ENCODE results near the gene PEBP1. TPM values are rescaled to one million over a fixed set of nuclear protein-coding genes. Genes with fewer than 3 reads are reported as not detected.

Gene PEBP1
- total RNA-seq, result 100 to 1,000 TPM; 272 to 322 TPM
- 100 to 1,000 TPM; 478 to 523 TPM for polyA plus RNA-seq (ENCODE audit: insufficient read length in 2 of 2)
- long read RNA-seq, donor 1, transcript PEBP1-201 (4 exons, 1,697 nt), result major isoform, 471 of 694 reads
- long read RNA-seq, donor 1, partial matches to known transcripts, result 166 of 694 reads
- long read RNA-seq, donor 1, other reads (novel, unspliced or antisense), result 57 of 694 reads
- long read RNA-seq, donor 2, transcript PEBP1-201 (4 exons, 1,697 nt), result major isoform, 193 of 325 reads
- long read RNA-seq, donor 2, partial matches to known transcripts, result 121 of 325 reads
- long read RNA-seq, donor 2, other reads (novel, unspliced or antisense), result 11 of 325 reads
- long read RNA-seq, donor 3, transcript PEBP1-201 (4 exons, 1,697 nt), result major isoform, 239 of 295 reads
- long read RNA-seq, donor 3, partial matches to known transcripts, result 23 of 295 reads
- long read RNA-seq, donor 3, other reads (novel, unspliced or antisense), result 33 of 295 reads
- long read RNA-seq, donor 4, transcript PEBP1-201 (4 exons, 1,697 nt), result major isoform, 265 of 310 reads
- long read RNA-seq, donor 4, partial matches to known transcripts, result 10 of 310 reads
- long read RNA-seq, donor 4, other reads (novel, unspliced or antisense), result 35 of 310 reads

DNA sequence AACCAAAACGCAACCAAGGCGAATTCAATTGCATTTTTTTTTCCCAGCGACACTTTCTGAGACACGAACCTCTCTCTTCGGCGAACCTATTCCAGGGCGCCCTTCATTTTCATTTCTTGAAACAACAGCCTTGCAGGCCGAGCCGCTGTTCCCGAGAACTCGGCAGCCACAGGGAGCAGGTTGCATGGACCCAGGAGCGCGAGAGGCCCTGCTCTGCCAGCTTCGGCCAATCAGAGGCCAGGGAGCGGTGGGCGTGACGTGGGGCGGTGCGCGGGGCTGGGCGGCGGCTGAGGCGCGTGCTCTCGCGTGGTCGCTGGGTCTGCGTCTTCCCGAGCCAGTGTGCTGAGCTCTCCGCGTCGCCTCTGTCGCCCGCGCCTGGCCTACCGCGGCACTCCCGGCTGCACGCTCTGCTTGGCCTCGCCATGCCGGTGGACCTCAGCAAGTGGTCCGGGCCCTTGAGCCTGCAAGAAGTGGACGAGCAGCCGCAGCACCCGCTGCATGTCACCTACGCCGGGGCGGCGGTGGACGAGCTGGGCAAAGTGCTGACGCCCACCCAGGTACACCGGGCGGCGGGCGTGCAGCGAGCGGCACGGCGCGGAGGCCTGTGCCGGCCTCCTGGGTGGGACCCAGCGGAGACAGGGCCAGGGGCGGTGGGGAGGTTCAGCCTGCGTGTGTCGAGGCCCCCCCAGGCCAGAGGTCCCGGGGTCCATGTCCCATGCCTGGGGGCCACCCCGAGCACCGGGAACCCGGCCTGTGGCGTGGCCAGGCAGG is at the start of gene PEBP1:
Gene PEBP1, plus strand, starts transcription at position 337 of the 771 bp plus-strand sequence. Its CDS starts 86 bp downstream, at position 423.
- H3K27ac ChIP-seq (ENCODE audit: low read depth, low read length), result peak within 1 kb of the TSS; percentile 83
- peaks cover 28% of the 10 kb centered on the region for H3K36me3 ChIP-seq (ENCODE audit: control insufficient read depth, insufficient read depth, low read length)
- peak; percentile 82 to 98 (median 90) for DNase-seq (ENCODE audit: low read depth in 4 of 6, low spot score in 6 of 6)
- under 1% methylated on average over 70 of the region's 70 CpGs for WGBS (ENCODE audit: insufficient coverage)
- peaks cover 50% of the 10 kb centered on the region for H3K4me1 ChIP-seq (ENCODE audit: control insufficient read depth, insufficient read depth, low read length)
- H3K27me3 ChIP-seq (ENCODE audit: control insufficient read depth, insufficient read depth, low read length), result no peaks in the 10 kb centered on the region
- no peaks in the 10 kb centered on the region for H3K9me3 ChIP-seq (ENCODE audit: control insufficient read depth, insufficient read depth, low read length)
- H3K4me3 ChIP-seq (ENCODE audit: low read depth, low read length), result peak within 1 kb of the TSS; percentile 69

DNA sequence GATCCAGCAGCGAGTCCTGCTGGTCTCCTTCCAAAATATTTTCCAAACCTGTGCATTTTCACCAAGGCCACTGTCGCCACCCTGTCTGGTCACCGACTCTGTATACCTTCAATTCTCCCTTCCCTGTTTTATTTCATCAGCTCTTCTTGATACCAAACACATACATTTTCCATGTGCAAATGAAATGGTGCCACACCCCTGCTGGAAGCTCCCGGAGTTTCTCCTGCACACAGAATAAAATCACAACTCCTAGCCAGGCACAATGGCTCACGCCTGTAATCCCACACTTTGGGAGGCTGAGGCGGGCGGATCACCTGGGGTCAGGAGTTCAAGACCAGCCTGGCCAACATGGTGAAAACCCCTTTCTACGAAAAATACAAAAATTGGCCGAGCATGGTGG is 46.1 kb upstream of the PEBP1 start:
- Histone ChIP-seq H3K4me3 (ENCODE audit: low read depth, low read length) (no peak overlapping the region), H3K27ac (ENCODE audit: low read depth, low read length) (no peak overlapping the region), H3K9me3 (ENCODE audit: control insufficient read depth, insufficient read depth, low read length) (no peaks in the 10 kb centered on the region), H3K36me3 (ENCODE audit: control insufficient read depth, insufficient read depth, low read length) (no peaks in the 10 kb centered on the region), H3K4me1 (ENCODE audit: control insufficient read depth, insufficient read depth, low read length) (no peaks in the 10 kb centered on the region), H3K27me3 (ENCODE audit: control insufficient read depth, insufficient read depth, low read length) (no peaks in the 10 kb centered on the region)
- no peak for DNase-seq (ENCODE audit: low read depth in 4 of 6, low spot score in 6 of 6)
- 85% methylated on average over 9 of the region's 9 CpGs for WGBS (ENCODE audit: insufficient coverage)

DNA sequence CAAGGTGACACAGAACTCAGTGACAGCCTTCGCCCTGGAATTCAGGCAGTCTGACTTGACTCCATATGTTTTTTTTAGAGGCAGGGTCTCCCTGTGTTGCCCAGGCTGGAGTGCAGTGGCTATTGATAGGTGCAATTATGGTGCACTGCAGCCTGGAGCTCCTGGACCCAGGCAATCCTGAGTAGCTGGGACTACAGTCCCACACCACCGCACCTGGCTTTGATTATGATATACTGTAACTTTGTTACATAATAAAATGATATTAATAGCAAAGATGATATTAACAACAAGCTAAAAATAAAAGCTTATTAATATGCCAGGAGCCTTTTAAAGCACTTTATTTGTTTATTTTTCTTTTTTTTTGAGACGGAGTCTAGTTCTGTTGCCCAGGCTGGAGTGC is 41.9 kb upstream of the PEBP1 start:
- Histone ChIP-seq H3K9me3 (ENCODE audit: control insufficient read depth, insufficient read depth, low read length) (no peaks in the 10 kb centered on the region), H3K36me3 (ENCODE audit: control insufficient read depth, insufficient read depth, low read length) (peaks cover 5% of the 10 kb centered on the region), H3K27ac (ENCODE audit: low read depth, low read length) (no peak overlapping the region), H3K27me3 (ENCODE audit: control insufficient read depth, insufficient read depth, low read length) (no peaks in the 10 kb centered on the region), H3K4me1 (ENCODE audit: control insufficient read depth, insufficient read depth, low read length) (no peaks in the 10 kb centered on the region), H3K4me3 (ENCODE audit: low read depth, low read length) (no peak overlapping the region)
- 83% methylated on average over 1 of the region's 3 CpGs for WGBS (ENCODE audit: insufficient coverage)
- DNase-seq (ENCODE audit: low read depth in 4 of 6, low spot score in 6 of 6), result no peak

DNA sequence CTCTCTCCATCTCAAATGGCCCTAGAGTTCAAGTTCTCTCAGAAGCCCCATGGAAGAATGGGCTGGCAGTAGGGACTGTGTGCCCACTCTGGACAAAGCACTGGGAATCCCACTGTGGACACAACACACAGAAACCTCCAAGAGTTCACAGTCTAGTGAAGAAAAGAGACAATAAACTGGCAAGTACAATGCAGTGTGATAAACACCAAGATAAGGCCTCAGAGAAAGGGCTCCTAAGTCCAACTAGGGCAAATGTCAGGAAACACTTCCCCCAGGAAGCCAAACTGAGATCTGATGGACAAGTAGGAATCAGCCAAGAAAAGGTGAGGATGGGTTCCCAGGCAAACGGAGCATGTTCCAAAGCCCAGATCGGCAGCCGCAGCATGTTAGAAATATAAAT is 37.5 kb upstream of the PEBP1 start:
- peaks cover 13% of the 10 kb centered on the region for H3K4me1 ChIP-seq (ENCODE audit: control insufficient read depth, insufficient read depth, low read length)
- no peak for DNase-seq (ENCODE audit: low read depth in 4 of 6, low spot score in 6 of 6)
- no peak overlapping the region for H3K27ac ChIP-seq (ENCODE audit: low read depth, low read length)
- peaks cover 7% of the 10 kb centered on the region for H3K27me3 ChIP-seq (ENCODE audit: control insufficient read depth, insufficient read depth, low read length)
- WGBS (ENCODE audit: insufficient coverage), result no CpG with 5 or more reads among the region's 3 CpGs
- H3K9me3 ChIP-seq (ENCODE audit: control insufficient read depth, insufficient read depth, low read length), result no peaks in the 10 kb centered on the region
- H3K36me3 ChIP-seq (ENCODE audit: control insufficient read depth, insufficient read depth, low read length), result peaks cover 5% of the 10 kb centered on the region
- no peak overlapping the region for H3K4me3 ChIP-seq (ENCODE audit: low read depth, low read length)

DNA sequence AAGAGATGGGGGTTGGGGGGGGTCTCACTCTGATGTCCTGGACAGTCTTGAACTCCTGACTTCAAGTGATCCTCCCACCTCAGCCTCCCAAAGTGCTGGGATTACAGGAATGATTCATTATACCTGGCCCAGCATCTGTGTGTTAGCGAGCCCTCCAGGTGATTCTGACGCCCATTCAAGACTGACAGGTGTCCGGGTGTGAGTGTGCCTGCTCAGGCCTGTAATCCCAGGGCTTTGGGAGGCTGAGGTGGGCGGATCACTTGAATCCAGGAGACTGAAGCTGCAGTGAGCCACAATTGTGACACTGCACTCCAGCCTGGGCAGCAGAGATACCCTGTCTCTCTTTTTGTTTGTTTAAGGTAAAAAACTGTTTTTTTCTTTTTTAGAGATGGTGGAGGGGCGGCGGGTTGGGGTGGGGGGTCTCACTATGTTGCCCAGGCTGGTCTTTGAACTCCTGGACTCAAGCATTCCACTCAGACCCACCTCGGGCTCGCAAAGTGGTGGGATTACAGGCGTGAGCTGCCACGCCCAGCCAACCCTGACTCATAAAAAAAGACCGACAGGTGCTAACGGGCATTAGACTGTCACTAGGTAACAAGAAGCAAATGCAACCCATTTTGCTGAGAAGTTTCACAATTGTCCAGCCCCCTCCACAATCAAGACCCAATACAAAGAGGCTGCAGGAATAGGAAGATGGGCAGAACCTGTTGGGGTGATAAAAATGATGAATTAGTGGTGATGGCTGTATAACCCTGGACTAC is 36.8 kb upstream of the PEBP1 start:
- Histone ChIP-seq H3K27me3 (ENCODE audit: control insufficient read depth, insufficient read depth, low read length) (peaks cover 7% of the 10 kb centered on the region), H3K27ac (ENCODE audit: low read depth, low read length) (no peak overlapping the region), H3K9me3 (ENCODE audit: control insufficient read depth, insufficient read depth, low read length) (no peaks in the 10 kb centered on the region), H3K36me3 (ENCODE audit: control insufficient read depth, insufficient read depth, low read length) (peaks cover 5% of the 10 kb centered on the region), H3K4me3 (ENCODE audit: low read depth, low read length) (no peak overlapping the region), H3K4me1 (ENCODE audit: control insufficient read depth, insufficient read depth, low read length) (peaks cover 14% of the 10 kb centered on the region)
- no peak for DNase-seq (ENCODE audit: low read depth in 4 of 6, low spot score in 6 of 6)
- 87% methylated on average over 7 of the region's 12 CpGs for WGBS (ENCODE audit: insufficient coverage)

DNA sequence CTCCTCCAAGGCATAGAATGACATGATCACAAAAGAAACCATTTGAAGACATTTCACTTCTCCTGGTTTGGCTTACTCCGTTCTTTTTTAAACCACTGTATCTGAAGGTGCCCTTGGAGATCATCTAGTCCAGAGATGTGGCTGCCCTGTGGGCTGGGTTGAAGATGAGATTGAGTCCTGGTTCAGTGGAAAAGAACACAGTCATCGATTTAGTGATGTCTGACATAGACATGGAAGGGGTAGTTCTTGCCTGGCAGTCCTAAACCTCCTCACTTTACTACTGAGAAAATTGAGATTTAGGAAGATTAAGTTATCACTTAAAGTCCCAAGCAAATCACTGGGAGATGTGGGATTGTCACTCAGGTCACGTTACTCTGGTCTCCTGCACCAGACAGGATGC is 34.9 kb upstream of the PEBP1 start:
- H3K4me1 ChIP-seq (ENCODE audit: control insufficient read depth, insufficient read depth, low read length), result peaks cover 21% of the 10 kb centered on the region
- DNase-seq (ENCODE audit: low read depth in 4 of 6, low spot score in 6 of 6), result no peak
- no peaks in the 10 kb centered on the region for H3K9me3 ChIP-seq (ENCODE audit: control insufficient read depth, insufficient read depth, low read length)
- peaks cover 7% of the 10 kb centered on the region for H3K27me3 ChIP-seq (ENCODE audit: control insufficient read depth, insufficient read depth, low read length)
- WGBS (ENCODE audit: insufficient coverage), result no CpG with 5 or more reads among the region's 3 CpGs
- no peaks in the 10 kb centered on the region for H3K36me3 ChIP-seq (ENCODE audit: control insufficient read depth, insufficient read depth, low read length)
- H3K4me3 ChIP-seq (ENCODE audit: low read depth, low read length), result no peak overlapping the region
- no peak overlapping the region for H3K27ac ChIP-seq (ENCODE audit: low read depth, low read length)

DNA sequence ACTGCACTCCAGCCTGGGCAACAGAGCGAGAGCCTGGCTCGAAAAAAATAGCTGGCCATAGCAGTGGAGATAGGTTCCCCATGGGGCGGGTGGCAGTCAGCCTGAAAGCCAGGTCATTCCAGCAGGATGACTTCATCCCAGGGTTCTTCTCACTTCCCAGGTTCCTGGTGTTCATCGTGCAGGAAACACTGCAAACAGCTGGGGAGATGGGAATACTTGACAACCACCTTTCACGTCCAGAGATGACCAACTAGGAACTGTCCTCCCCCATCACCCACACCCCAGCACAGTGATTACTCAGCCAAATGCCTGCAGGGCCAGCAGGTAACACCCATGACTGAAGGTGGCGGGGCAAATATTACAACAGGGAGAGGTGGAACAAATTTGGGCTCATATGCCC is 33.9 kb upstream of the PEBP1 start:
- H3K27ac ChIP-seq (ENCODE audit: low read depth, low read length), result no peak overlapping the region
- peaks cover 7% of the 10 kb centered on the region for H3K27me3 ChIP-seq (ENCODE audit: control insufficient read depth, insufficient read depth, low read length)
- DNase-seq (ENCODE audit: low read depth in 4 of 6, low spot score in 6 of 6), result no peak
- 79% methylated on average over 4 of the region's 6 CpGs for WGBS (ENCODE audit: insufficient coverage)
- no peak overlapping the region for H3K4me3 ChIP-seq (ENCODE audit: low read depth, low read length)
- peaks cover 21% of the 10 kb centered on the region for H3K4me1 ChIP-seq (ENCODE audit: control insufficient read depth, insufficient read depth, low read length)
- no peaks in the 10 kb centered on the region for H3K9me3 ChIP-seq (ENCODE audit: control insufficient read depth, insufficient read depth, low read length)
- no peaks in the 10 kb centered on the region for H3K36me3 ChIP-seq (ENCODE audit: control insufficient read depth, insufficient read depth, low read length)

DNA sequence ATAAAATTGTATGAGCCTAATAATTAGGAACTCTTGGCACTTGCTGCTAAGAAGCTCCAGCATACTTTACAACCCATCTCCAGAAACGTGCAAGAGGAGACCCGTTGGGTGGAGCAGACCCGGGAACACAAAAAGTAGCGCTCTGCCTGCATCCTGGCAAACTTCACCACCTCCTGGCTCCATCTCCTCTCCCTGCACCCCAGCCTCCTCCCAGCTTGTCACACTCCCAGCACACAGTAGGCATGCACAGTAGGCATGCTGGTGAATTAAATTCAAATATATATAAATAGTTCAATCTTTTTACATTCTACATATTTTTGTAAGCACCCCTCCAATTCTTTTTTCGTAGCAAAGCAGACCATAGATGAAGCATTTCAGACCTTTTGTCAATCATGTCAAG is 33.3 kb upstream of the PEBP1 start:
- Histone ChIP-seq H3K9me3 (ENCODE audit: control insufficient read depth, insufficient read depth, low read length) (no peaks in the 10 kb centered on the region), H3K27me3 (ENCODE audit: control insufficient read depth, insufficient read depth, low read length) (peaks cover 7% of the 10 kb centered on the region), H3K4me3 (ENCODE audit: low read depth, low read length) (peak overlapping the region; percentile 55), H3K27ac (ENCODE audit: low read depth, low read length) (no peak overlapping the region), H3K4me1 (ENCODE audit: control insufficient read depth, insufficient read depth, low read length) (peaks cover 21% of the 10 kb centered on the region), H3K36me3 (ENCODE audit: control insufficient read depth, insufficient read depth, low read length) (no peaks in the 10 kb centered on the region)
- 46% methylated on average over 2 of the region's 5 CpGs for WGBS (ENCODE audit: insufficient coverage)
- peak in 1 of 6 donors; percentile 3 for DNase-seq (ENCODE audit: low read depth in 4 of 6, low spot score in 6 of 6)

DNA sequence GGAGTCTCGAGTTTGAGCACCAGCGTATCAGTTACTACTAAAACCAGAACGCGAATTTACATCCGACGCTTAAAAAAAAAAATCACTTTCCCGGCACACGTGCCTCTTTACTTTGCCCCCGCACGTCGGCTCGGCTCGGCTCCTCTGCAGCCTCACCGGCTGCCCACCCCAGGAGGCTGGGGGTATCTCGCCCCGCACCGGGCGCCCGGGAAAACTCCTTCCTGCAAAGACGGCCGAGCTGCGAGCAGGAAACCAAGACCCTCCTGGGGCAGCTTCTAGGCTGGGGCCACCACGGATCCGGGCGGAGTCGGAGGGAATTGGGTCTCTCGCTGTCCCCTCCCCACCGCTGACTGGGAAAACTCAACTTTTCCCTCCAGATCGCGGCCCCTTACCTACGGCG is 32.7 kb upstream of the PEBP1 start:
- Histone ChIP-seq H3K9me3 (ENCODE audit: control insufficient read depth, insufficient read depth, low read length) (no peaks in the 10 kb centered on the region), H3K27ac (ENCODE audit: low read depth, low read length) (peak overlapping the region; percentile 57), H3K4me1 (ENCODE audit: control insufficient read depth, insufficient read depth, low read length) (peaks cover 21% of the 10 kb centered on the region), H3K36me3 (ENCODE audit: control insufficient read depth, insufficient read depth, low read length) (no peaks in the 10 kb centered on the region), H3K27me3 (ENCODE audit: control insufficient read depth, insufficient read depth, low read length) (peaks cover 7% of the 10 kb centered on the region), H3K4me3 (ENCODE audit: low read depth, low read length) (peak overlapping the region; percentile 55)
- DNase-seq (ENCODE audit: low read depth in 4 of 6, low spot score in 6 of 6), result peak in 3 of 6 donors; percentile 18 to 49 (median 29)
- WGBS (ENCODE audit: insufficient coverage), result 0% methylated on average over 30 of the region's 32 CpGs

Measured in spinal cord (tissue), 10 donors.